ENCODE data around the gene DGCR6L.

GRCh38 chr22:20292108-20292507 lies 27.8 kb downstream of the DGCR6L start:
- no peak for TF ChIP-seq CTCF (conservative IDR thresholded peaks at IDR 0.05; ENCODE audit: low read depth, low read length)
- TF ChIP-seq FOS (IDR thresholded peaks at IDR 0.05; ENCODE audit: low read depth, low read length), result no peak
- TF ChIP-seq POLR2A (IDR thresholded peaks at IDR 0.05; ENCODE audit: low read depth, low read length), result no peak
- TF ChIP-seq RAD21 (IDR thresholded peaks at IDR 0.05; ENCODE audit: low read length), result no peak
- no peak for TF ChIP-seq MXI1 (IDR thresholded peaks at IDR 0.05; ENCODE audit: borderline replicate concordance, low read depth, low read length)
- TF ChIP-seq NFE2L2 (IDR thresholded peaks at IDR 0.05; ENCODE audit: low read depth, low read length), result no peak
- TF ChIP-seq RFX5 (IDR thresholded peaks at IDR 0.05; ENCODE audit: low read depth, low read length), result no peak
- no peak for TF ChIP-seq USF2 (IDR thresholded peaks at IDR 0.05; ENCODE audit: low read depth, low read length)
